Activated CD4-positive, alpha-beta T cell treated with anti-CD3 and anti-CD28 coated beads for 1 hour (primary cell): ENCODE measurements around the gene MED4.

Experiments used
- DNase-seq: peaks from one replicate; pipeline ENCODE4 v3.0.0-alpha.2; 2020

The MED4 gene

GRCh38 chr13:48028066-48028465 is 66.8 kb downstream of the MED4 start:
- DNase-seq: no peak
